K562 treated with DMSO at 1 percent for 24 hours (cell line): Measurements from ENCODE around the gene TMEM156. TPM values are rescaled to one million over a fixed set of nuclear protein-coding genes. Genes with fewer than 3 reads are reported as not detected.

Experiments used
- total RNA-seq: library from RNA; unstranded; fragments of 300-600 nt; gene quantifications from 2 replicates; pipeline ENCODE4 v1.2.3, GENCODE V29; 2022; ENCODE audit warnings: low read depth; ENCODE audit not compliant: insufficient read depth

Gene TMEM156, protein sequence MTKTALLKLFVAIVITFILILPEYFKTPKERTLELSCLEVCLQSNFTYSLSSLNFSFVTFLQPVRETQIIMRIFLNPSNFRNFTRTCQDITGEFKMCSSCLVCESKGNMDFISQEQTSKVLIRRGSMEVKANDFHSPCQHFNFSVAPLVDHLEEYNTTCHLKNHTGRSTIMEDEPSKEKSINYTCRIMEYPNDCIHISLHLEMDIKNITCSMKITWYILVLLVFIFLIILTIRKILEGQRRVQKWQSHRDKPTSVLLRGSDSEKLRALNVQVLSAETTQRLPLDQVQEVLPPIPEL
- 1.8 and 2.5 TPM in 2 replicates for total RNA-seq

DNA sequence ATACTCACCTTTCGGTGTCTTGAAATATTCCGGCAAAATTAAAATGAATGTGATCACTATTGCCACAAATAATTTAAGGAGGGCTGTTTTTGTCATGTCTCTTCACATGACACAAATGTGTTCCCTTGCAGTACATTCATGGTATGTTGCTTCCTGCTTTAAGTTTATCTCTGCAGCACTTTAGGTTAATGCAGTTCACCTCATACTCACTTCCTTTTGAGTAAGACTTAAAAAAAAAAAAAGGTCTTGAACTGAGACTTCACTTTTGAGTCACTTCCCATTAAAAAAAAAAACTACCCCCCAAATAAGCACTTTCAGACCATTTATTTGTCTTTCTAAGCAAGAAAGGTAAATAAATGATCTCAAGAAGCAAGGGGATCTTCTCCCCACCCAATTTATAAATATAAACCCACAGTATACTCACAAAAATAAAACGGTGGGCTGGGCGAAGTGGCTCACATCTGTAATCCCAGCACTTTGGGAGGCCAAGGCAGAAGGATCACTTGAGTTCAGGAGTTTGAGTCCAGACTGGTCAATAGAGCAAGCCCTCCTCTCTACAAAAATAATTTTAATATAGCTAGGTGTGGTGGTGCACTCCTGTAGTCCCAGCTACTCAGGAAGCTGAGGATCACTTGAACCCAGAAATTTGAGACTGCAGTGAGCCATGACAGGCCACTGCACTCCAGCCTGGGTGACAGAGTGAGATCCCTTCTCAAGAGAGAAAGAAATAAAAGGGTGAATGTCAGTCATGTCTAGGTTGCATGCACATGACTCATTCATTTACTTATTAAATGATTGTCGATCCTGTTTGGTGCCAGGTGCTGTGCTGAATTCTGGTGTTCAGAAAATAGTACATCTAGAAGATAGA, at the start of gene TMEM156:
Gene TMEM156, minus strand, starts transcription at position 192 of the 868 bp plus-strand sequence. Its CDS starts 96 bp downstream, at position 96.

DNA sequence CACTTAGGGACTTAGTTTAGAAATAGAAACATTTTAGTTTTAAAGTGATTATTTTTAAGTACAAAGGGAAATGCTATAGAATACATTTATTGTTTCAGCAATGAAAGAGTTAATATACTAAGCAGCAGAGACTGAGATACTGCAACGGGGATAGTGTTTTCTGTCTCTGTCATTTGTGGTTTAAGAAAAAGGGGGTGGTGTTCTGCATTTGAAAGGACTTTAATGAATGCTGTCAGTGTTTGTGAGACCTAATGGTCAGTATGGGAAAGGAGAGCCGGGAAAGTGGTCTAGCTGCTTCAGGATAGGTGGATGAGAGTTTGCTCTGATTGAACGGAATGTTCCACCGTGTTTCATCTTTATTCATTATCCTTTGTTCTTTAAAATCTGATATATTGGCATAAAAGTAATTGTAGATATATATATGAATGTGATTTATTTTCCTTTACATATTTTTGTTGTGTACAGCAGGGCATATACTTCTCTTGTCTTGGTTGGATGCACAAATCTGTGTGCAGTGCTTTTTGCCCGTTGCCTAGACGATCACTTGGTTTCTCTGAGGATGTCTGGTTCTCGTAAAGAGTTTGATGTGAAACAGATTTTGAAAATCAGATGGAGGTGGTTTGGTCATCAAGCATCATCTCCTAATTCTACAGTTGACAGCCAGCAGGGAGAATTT, 30.0 kb upstream of the TMEM156 start, which contains the start of gene KLHL5:
Gene KLHL5, plus strand, starts transcription at position 139 of the 676 bp plus-strand sequence. Its CDS starts 421 bp downstream, at position 560.

Other genes starting within 250 kb of the TMEM156 start
- gene TLR10, start 249.4 kb downstream of the TMEM156 start, total RNA-seq = 0.06 TPM in 1 of 2 replicates, not detected in the other
- 0.24 and 0.36 TPM in 2 replicates for gene TLR1, start 227.6 kb downstream of the TMEM156 start, total RNA-seq
- gene TLR6, start 175.6 kb downstream of the TMEM156 start, total RNA-seq = 0.56 and 0.66 TPM in 2 replicates
- 8.9 and 13.7 TPM in 2 replicates for gene FAM114A1, start 164.6 kb downstream of the TMEM156 start, total RNA-seq
- gene KLHL5, start 29.8 kb upstream of the TMEM156 start, total RNA-seq = 32.3 and 37.2 TPM in 2 replicates
- gene WDR19, start 150.1 kb upstream of the TMEM156 start, total RNA-seq = 13.7 and 15.0 TPM in 2 replicates